H1 (cell line): ENCODE results near the gene SUPT4H1. TPM values are rescaled to one million over a fixed set of nuclear protein-coding genes. Genes with fewer than 3 reads are reported as not detected.

Source experiments
- BACH1 ChIP-seq: IDR thresholded peaks from 2 replicates; pipeline ENCODE4 v1.6.1; 2012; ENCODE audit warnings: low read length, improper control_type of control experiment
- EGR1 ChIP-seq: IDR thresholded peaks from 2 replicates; pipeline ENCODE4 v1.6.1; 2011; ENCODE audit warnings: low read depth, low read length, borderline replicate concordance
- GABPA ChIP-seq: IDR thresholded peaks from 2 replicates; pipeline ENCODE4 v1.6.1; 2011; ENCODE audit warnings: mild to moderate bottlenecking, low read length, moderate library complexity, borderline replicate concordance; ENCODE audit not compliant: insufficient read depth
- RAD21 ChIP-seq, 2 experiments: IDR thresholded peaks in 1 of 2; conservative IDR thresholded peaks in 1 of 2; 2 replicates each; pipeline ENCODE4 v1.6.1; 2011; ENCODE audit warnings: low read depth in 2 of 2, low read length in 2 of 2, improper control_type of control experiment in 1 of 2, inconsistent platforms in 1 of 2, mild to moderate bottlenecking in 1 of 2, moderate library complexity in 1 of 2
- TAF1 ChIP-seq: IDR thresholded peaks from 2 replicates; pipeline ENCODE4 v1.6.1; 2011; ENCODE audit warnings: mild to moderate bottlenecking, low read depth, low read length
- TBP ChIP-seq: IDR thresholded peaks from 2 replicates; pipeline ENCODE4 v1.6.1; 2011; ENCODE audit warnings: low read depth, low read length, improper control_type of control experiment
- YY1 ChIP-seq: IDR thresholded peaks from 2 replicates; pipeline ENCODE4 v1.6.1; 2011; ENCODE audit warnings: low read depth, mild to moderate bottlenecking, low read length
- polyA plus RNA-seq, 7 experiments: library from polyadenylated mRNA; depleted of rRNA in 3 of 7; stranded (reverse) in 5 of 7; unstranded in 2 of 7; fragments of >200 nt in 5 of 7; fragments of 200-250 nt in 2 of 7; gene quantifications; 1 replicate in 5 of 7; 2 replicates in 1 of 7; 4 replicates in 1 of 7; pipeline versions ENCODE4 v1.2.1 to v1.2.3, GENCODE V29; 2011 to 2013; ENCODE audit warnings: missing spikeins in 2 of 7, mixed read lengths in 2 of 7
- total RNA-seq: library from RNA; stranded (reverse); fragmentation: NEBNext Ultra II Directional; extraction: Animal tissue kit (Norgen Biotek cat#: 25700); gene quantifications from 2 replicates; pipeline ENCODE4 v1.2.1, GENCODE V29; 2021

SUPT4H1 gene
- total and polyA plus RNA-seq, 2 of the 8 experiments (the other 6 are each of a cell fraction or from before 2014, with no cell fraction given), result 112 to 143 TPM

- TF ChIP-seq GABPA, result 0 out of 2 replicates have a peak, but pooled peaks have one; percentile 43
- TF ChIP-seq TBP, result peak; percentile 37; the same call in 1 of the 2 replicates
- TF ChIP-seq BACH1, result 0 out of 2 replicates have a peak, but pooled peaks have one; percentile 38
- TF ChIP-seq EGR1, result no peak
- peak; percentile 69; the same call in 1 of the 2 replicates for TF ChIP-seq YY1
- TF ChIP-seq TAF1, result 0 out of 2 replicates have a peak, but pooled peaks have one; percentile 23
- peak; percentile 59 to 68 for TF ChIP-seq RAD21 (IDR thresholded peaks at IDR 0.05 in 1 of 2, conservative IDR thresholded peaks at IDR 0.05 in 1 of 2; ENCODE audit: low read depth in 2 of 2, low read length in 2 of 2)
Measured at GRCh38 chr17:58308173-58308984, 43.6 kb downstream of the SUPT4H1 start (continued).
